ENCODE results near the gene RNF6. TPM values are rescaled to one million over a fixed set of nuclear protein-coding genes. Genes with fewer than 3 reads are reported as not detected.

RNF6 gene
- total RNA-seq = 37.2 and 50.7 TPM in 2 replicates

DNA sequence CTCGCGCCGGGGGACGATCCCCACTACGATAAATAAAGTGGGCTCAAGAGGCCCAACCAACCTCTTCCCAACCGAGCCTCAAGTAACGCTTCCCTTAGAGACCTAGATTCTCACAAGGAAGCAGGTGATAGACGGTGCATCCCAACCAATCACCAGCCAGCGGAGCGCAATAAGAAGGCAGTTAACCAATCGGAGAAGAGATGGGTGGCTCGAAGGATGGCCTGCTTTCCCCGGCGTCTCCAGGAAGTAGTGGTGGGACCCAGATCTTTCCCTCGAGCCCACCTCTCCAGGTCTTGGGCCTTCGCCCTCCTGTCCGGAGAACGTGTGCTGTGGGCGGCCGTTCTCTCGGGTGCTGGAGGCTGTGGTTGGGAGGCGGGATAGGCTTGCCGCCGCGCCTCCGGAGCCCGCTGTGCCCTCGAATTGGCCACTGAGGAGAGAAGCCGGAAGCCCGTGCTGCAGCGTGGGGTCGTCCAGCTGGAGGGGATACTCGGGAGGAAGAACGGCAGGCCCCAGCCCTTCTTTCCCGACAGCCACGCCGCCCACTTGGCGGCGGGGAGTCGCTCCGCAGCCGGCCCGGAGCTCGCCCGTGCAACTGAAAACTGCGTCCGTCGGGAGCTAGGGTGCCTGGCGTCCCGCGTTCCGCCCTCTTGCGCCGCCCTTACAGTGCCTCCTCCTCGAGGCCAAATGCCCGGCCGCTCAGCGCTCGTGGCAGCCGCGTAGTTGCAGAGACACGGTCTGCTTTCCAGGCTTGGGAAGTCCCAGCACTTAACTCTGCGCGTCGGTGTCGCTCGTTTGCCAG lies at the start of gene RNF6:
Gene RNF6, minus strand, starts transcription at position 594 of the 799 bp plus-strand sequence. CDS start 2,665 bp downstream, outside the sequence.

GRCh38 chr13:26253787-26254582 lies 31.9 kb upstream of the RNF6 start, which contains the start of gene CDK8:
TSS of gene CDK8 (plus strand) at chr13:26254129. CDS start at chr13:26254642, 513 bp downstream.

Other genes starting within 250 kb of the RNF6 start
- gene SHISA2, start 170.3 kb downstream of the RNF6 start, total RNA-seq = 0.98 and 2.1 TPM in 2 replicates
- gene CDK8, start 31.8 kb upstream of the RNF6 start, total RNA-seq = 17.0 and 21.3 TPM in 2 replicates

Measured in vein endothelial cell (primary cell).